DLD1 (cell line): ENCODE results near the gene SEC16B.

Experiments
- in situ Hi-C: cut with HindIII; loops from 2 replicates; pipeline ENCODE4 v1.10.0; 2017; ENCODE audit warnings: low sequenced_read_pairs

The SEC16B gene

DNA sequence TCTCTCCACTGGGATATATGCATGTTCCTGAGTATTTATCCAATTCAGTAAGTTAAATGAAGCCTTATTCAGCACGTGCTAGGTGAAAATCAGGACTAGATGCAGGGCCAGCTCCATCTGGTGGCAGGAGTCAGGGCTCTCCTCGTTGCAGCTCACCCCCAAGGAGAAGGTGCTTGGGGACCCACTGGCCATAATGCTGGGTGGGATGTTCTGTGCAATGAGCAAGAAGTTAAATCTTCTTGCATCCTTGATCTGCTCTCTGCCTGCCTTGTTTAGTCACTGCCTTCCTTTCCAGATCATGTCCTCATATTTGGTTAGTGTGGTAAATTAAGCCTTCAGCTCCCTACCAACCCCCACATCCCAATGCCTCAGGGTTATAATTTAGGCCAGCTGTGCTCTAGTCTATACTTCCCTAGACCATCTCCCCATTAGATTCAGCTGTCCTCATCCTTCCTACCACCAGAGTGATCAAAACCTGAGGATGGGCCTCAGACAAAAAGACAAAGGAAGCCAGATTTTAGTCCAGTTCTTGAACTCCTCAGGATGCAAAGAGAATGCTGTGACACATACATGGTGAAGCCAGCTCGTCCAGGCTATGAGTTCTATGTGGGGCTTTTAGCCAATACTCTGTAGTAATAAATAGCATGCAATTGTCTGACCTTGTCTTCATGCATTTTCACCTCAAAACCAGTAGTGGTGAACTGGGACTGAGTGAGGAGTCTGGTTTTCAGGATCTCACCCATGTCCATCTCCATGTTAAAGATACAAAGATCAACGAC is 55.9 kb downstream of the SEC16B start:
- in situ Hi-C loops: no loop called here

GRCh38 chr1:177912991-177913390 is 56.9 kb downstream of the SEC16B start:
- in situ Hi-C loops: no loop called here

DNA sequence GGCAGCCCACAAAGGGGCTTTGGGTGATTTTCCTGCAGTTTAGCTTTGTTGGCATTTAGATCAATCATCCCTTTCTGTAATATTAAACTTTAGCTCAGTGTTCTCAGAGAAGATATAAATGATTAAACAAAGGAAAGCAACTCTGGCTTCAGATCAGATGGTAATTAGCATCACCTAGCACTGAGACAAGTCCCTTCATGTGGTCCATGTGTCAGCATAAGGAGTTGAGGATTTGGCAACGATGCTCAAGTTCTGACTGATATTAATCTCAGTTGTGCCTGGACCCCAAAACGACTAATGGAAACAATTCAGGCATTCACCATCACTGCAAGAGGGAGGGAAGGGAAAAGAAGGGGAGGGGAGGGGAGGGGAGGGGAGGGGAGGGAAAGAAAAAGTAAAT is 60.4 kb downstream of the SEC16B start:
- in situ Hi-C loops: no loop called here

DNA sequence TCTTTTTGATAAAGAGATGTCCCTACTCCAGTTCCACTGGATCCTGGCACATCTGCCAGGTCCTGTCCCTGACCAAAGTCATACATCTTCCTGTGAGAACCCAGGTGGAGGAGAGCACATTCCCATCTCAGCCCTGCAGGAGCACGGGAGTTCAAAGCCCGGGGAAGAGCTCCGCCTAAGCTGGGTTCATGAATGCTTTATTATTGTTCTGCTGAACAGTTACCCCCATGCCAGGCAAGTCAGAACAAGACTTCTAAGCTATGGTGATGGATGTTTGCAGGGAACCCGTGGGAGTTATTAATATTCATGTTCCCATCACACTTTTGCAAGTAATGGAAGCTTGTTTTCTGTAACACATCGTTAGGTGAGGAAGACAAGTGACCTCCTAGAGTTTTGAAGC is 62.9 kb downstream of the SEC16B start:
- in situ Hi-C loops: no loop called here

- in situ Hi-C loops: no loop called here
Measured at GRCh38 chr1:177905686-177906085, 64.2 kb downstream of the SEC16B start.

DNA sequence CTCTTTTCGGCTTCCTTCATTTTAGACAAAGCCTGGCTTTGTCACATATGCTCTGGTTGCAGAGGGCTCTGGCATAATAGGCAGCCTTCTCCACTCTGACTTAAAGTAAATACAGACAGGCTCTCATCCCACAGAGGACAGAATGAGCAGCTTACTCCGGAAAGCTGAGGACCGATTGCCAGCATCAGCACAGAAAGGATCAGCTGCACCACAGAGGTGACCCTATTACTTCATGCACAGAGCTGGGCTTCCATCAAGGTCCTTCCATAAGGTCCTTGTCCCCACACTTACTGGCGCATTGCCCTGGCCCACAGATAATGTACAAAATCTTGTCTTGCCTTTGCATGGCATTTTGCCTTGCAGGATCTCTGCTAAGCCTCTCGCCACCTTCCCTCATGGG is 67.6 kb downstream of the SEC16B start:
- in situ Hi-C loops: no loop called here

DNA sequence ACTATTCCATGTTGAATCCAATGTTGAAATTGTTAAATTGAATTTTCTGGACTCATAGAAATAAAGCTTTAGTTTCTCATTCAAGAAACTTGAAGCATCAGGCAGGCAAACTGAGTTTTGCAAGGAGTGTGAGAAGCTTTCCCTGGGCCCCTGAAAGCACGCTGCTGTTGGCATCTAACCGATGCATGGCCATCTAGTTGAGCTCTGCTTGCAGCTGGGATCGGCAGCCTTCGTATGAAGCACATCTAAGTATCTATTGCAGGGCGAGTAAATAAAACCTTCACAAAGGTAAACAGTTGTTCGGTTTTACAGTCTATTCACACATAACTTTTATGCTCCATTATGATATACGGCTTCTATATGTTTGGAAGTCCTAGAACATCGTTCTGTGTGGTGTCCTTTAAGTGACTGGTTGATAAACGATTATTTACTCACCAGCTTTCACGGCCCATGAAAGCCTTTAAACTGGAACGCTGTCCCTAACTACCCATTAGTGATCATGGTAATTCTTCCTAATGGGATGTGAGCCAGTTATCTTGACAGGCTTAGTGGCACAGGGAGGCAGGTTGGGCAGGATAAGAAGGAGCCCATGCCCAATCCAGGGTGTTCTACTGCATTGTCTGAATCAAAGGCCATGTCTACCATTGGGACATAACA is 71.7 kb downstream of the SEC16B start:
- in situ Hi-C loops: no loop called here

DNA sequence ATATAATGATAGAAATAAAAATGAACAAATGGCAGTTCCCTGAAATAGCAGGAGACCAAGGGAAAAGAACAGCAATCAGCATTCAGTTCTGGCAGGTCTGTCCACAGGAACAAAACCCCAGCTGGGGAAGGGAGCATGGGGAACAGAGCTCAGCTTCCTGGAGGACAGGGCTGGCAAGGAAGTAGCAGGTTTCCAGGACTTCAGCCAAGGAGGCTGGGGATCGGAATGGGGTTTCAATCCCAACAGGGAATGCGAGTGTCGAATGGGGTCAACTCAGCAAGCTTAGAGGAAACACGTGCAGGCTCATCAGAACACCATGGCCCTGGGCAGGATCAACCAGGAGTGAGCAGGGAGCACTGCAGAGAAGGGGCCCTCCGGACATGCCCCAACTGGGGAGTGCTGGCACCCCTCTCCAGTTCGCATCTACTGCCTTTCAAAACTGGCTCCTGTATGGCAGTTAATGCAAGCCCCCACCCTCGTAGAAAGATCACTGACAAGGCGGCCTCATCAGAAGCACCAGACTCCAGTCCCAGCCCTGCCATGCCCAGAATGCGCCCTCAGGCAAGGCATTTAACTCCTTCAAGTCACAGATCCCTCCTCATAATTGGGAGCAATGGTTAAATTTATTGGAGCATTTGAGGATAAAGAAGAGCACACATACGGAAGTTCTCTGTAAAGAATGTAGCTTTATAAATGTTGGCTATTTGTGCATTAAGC is 72.4 kb downstream of the SEC16B start:
- in situ Hi-C loops: no loop called here
